ENCODE measurements around the gene METTL26.
A peak's percentile ranks its signal among the peaks of the same experiment; 100 is the strongest.

METTL26 gene

GRCh38 chr16:595094-595528 lies 41.0 kb downstream of the METTL26 start:
- no peak for DNase-seq

- no peak for DNase-seq
These were observed 42.3 kb downstream of the METTL26 start for GRCh38 chr16:593807-594206.

- DNase-seq = peak; percentile 48
These were observed 42.7 kb downstream of the METTL26 start for GRCh38 chr16:593406-593805.

- peak; percentile 74 for DNase-seq
These were observed 43.4 kb downstream of the METTL26 start for GRCh38 chr16:592518-593306.

- DNase-seq = no peak
These were observed 44.1 kb downstream of the METTL26 start for GRCh38 chr16:591892-592517.

GRCh38 chr16:591231-591630 lies 44.9 kb downstream of the METTL26 start:
- no peak for DNase-seq

- DNase-seq = no peak
These were observed 45.3 kb downstream of the METTL26 start for GRCh38 chr16:590815-591200.

GRCh38 chr16:590188-590814 lies 45.8 kb downstream of the METTL26 start:
- no peak for DNase-seq

GRCh38 chr16:589658-590187 lies 46.4 kb downstream of the METTL26 start, which contains the start of gene RAB40C:
TSS of gene RAB40C (plus strand) at chr16:590066. CDS start at chr16:590292, 226 bp downstream.
- peak; percentile 96 for DNase-seq

- peak; percentile 93 for DNase-seq
These were observed 47.0 kb downstream of the METTL26 start for GRCh38 chr16:588889-589657.

GRCh38 chr16:588639-588888 lies 47.5 kb downstream of the METTL26 start:
- no peak for DNase-seq

- DNase-seq = no peak
These were observed 49.2 kb downstream of the METTL26 start for GRCh38 chr16:586645-587590.

GRCh38 chr16:586047-586644 lies 50.0 kb downstream of the METTL26 start:
- no peak for DNase-seq

GRCh38 chr16:585351-585750 lies 50.8 kb downstream of the METTL26 start:
- no peak for DNase-seq
